OCI-LY7 (cell line): ENCODE data around the gene TXNDC11.

Experiments
- EZH2phosphoT487 ChIP-seq: fragments of 200-600 bp; sonication (generic); IDR thresholded peaks from 2 replicates; pipeline ENCODE4 v1.6.1; 2018; ENCODE audit warnings: low read depth, borderline replicate concordance, mild to moderate bottlenecking, mixed run types, antibody characterized with exemption, low read length, moderate library complexity, mixed read lengths
- TF ChIP-seq, protein P1 (sequence below): fragments of 200-600 bp; sonication (generic); conservative IDR thresholded peaks from 2 replicates; pipeline ENCODE4 v1.5.1; 2014; ENCODE audit warnings: mild to moderate bottlenecking, antibody characterized with exemption, low read length, moderate library complexity, mixed read lengths

DNA sequence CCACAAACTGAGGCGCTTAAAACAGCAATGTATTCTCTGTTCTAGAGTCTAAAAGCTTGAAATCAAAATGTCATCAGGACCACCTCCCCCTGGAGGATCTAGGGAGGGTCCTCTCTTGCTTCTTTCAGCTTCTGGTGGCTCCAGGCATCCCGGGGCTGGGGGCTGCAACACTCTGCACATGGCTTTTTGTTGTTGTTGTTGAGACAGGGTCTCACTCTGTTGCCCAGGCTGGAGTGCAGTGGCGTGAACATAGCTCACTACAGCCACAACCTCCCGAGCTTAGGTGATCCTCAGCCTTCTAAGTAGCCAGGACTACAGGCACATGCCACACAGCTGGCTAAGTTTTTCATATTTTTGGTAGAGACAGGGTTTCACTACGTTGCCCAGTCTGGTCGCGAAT is 111.4 kb downstream of the TXNDC11 start:
- TF ChIP-seq, protein P1, sequence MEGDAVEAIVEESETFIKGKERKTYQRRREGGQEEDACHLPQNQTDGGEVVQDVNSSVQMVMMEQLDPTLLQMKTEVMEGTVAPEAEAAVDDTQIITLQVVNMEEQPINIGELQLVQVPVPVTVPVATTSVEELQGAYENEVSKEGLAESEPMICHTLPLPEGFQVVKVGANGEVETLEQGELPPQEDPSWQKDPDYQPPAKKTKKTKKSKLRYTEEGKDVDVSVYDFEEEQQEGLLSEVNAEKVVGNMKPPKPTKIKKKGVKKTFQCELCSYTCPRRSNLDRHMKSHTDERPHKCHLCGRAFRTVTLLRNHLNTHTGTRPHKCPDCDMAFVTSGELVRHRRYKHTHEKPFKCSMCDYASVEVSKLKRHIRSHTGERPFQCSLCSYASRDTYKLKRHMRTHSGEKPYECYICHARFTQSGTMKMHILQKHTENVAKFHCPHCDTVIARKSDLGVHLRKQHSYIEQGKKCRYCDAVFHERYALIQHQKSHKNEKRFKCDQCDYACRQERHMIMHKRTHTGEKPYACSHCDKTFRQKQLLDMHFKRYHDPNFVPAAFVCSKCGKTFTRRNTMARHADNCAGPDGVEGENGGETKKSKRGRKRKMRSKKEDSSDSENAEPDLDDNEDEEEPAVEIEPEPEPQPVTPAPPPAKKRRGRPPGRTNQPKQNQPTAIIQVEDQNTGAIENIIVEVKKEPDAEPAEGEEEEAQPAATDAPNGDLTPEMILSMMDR = no peak
- no peak for TF ChIP-seq EZH2phosphoT487
